A549 (cell line): Measurements from ENCODE around the gene ZCCHC24. TPM values are rescaled to one million over a fixed set of nuclear protein-coding genes. Genes with fewer than 3 reads are reported as not detected.

Experiments
- ATAC-seq, 2 experiments: fragments of 200-7000 bp in 1 of 2; fragments of >200 bp in 1 of 2; cut with Nextera tagmentation in 1 of 2; cut with Tn5 transposase in 1 of 2; 3 replicates each; pipeline versions ENCODE4 v1.8.0 to v1.9.1; 2018 to 2020; ENCODE audit warnings: mild to moderate bottlenecking in 1 of 2, moderate library complexity in 1 of 2
- CTCF ChIA-PET: fragments of 300-600 bp; sonication (Branson Sonifier 250); formaldehyde crosslinking; extraction: SDS; loops from one replicate; lab custom pipeline; 2021; ENCODE audit warnings: antibody characterized with exemption, inconsistent platforms; lab: Yijun Ruan, JAX
- POLR2A ChIA-PET: fragments of 350-600 bp; formaldehyde crosslinking; extraction: SDS; loops from one replicate; lab custom pipeline; 2021; ENCODE audit warnings: antibody characterized with exemption, inconsistent platforms; lab: Yijun Ruan, JAX
- DNase-seq, 2 experiments: peaks; one replicate each; pipeline versions ENCODE4 v3.0.0 to v3.0.0-alpha.2; 2011 to 2016; ENCODE audit warnings: low read depth in 1 of 2, low spot score in 1 of 2
- FAIRE-seq: peaks from 2 replicates; lab custom pipeline; 2011; peaks lifted over from hg19 to GRCh38; lab: Jason Lieb, UNC
- H3K27ac ChIP-seq, 2 experiments: fragments of >200 bp; sonication (Bioruptor Twin); formaldehyde crosslinking; 3 replicates each; pipeline ENCODE4 v1.5.1; 2016 to 2017
- H3K4me1 ChIP-seq: fragments of >200 bp; sonication (Bioruptor Twin); formaldehyde crosslinking; 3 replicates; pipeline ENCODE4 v1.6.1; 2016
- H3K4me2 ChIP-seq: fragments of >200 bp; sonication (Bioruptor Twin); formaldehyde crosslinking; 3 replicates; pipeline ENCODE4 v1.6.1; 2016
- H3K4me3 ChIP-seq: fragments of >200 bp; sonication (Bioruptor Twin); formaldehyde crosslinking; 3 replicates; pipeline ENCODE4 v1.5.1; 2016
- H3K9me3 ChIP-seq: fragments of >200 bp; sonication (Bioruptor Twin); formaldehyde crosslinking; 3 replicates; pipeline ENCODE4 v1.6.1; 2016
- BHLHE40 ChIP-seq: IDR thresholded peaks from 2 replicates; pipeline ENCODE4 v1.6.1; 2012; ENCODE audit warnings: low read depth, low read length, inconsistent platforms
- EHF ChIP-seq: fragments of 250-450 bp; sonication (Bioruptor Pico); IDR thresholded peaks from 2 replicates; pipeline ENCODE4 v1.5.0; 2020; ENCODE audit warnings: mild to moderate bottlenecking
- EHMT2 ChIP-seq: fragments of 200-600 bp; sonication (generic); IDR thresholded peaks from 2 replicates; pipeline ENCODE4 v1.6.1; 2016; ENCODE audit warnings: antibody characterized with exemption, low read depth, mild to moderate bottlenecking, moderate library complexity
- EP300 ChIP-seq, 2 experiments: fragments of >200 bp; sonication (Bioruptor Twin); formaldehyde crosslinking; IDR thresholded peaks; 2 replicates in 1 of 2; 3 replicates in 1 of 2; pipeline ENCODE4 v1.6.1; 2016 to 2017
- HDAC2 ChIP-seq: fragments of 200-600 bp; sonication (generic); IDR thresholded peaks from 2 replicates; pipeline ENCODE4 v1.6.1; 2016
- HOXB5 ChIP-seq: fragments of 250-450 bp; sonication (Bioruptor Pico); IDR thresholded peaks from 2 replicates; pipeline ENCODE4 v1.5.0; 2020; ENCODE audit warnings: mild to moderate bottlenecking, moderate library complexity
- JUN ChIP-seq, 2 experiments: fragments of >200 bp; sonication (Bioruptor Twin); formaldehyde crosslinking; IDR thresholded peaks; 2 replicates in 1 of 2; 3 replicates in 1 of 2; pipeline ENCODE4 v1.6.1; 2016 to 2017
- JUNB ChIP-seq: fragments of >200 bp; sonication (Bioruptor Twin); formaldehyde crosslinking; IDR thresholded peaks from 2 replicates; pipeline ENCODE4 v1.6.1; 2016
- MYC ChIP-seq: IDR thresholded peaks from 2 replicates; pipeline ENCODE4 v1.6.1; 2012; ENCODE audit warnings: mild to moderate bottlenecking, inconsistent platforms, low read length, improper control_type of control experiment, borderline replicate concordance
- NR3C1 ChIP-seq: fragments of >200 bp; sonication (Bioruptor Twin); formaldehyde crosslinking; IDR thresholded peaks from 3 replicates; pipeline ENCODE4 v1.6.1; 2017
- POLR2A ChIP-seq: IDR thresholded peaks from 2 replicates; pipeline ENCODE4 v1.6.1; 2012; ENCODE audit warnings: mild to moderate bottlenecking, low read length
- POLR2AphosphoS2 ChIP-seq: conservative IDR thresholded peaks from 2 replicates; pipeline ENCODE4 v1.6.1; 2012; ENCODE audit warnings: low read length, improper control_type of control experiment, inconsistent platforms
- RFX5 ChIP-seq: fragments of 450-650 bp; IDR thresholded peaks from 2 replicates; pipeline ENCODE4 v1.7.1; 2014; ENCODE audit warnings: antibody characterized with exemption, mild to moderate bottlenecking, moderate library complexity
- TFCP2L1 ChIP-seq: fragments of 250-450 bp; sonication (Bioruptor Pico); IDR thresholded peaks from 2 replicates; pipeline ENCODE4 v1.5.0; 2021; ENCODE audit warnings: mild to moderate bottlenecking
- TP53 ChIP-seq: fragments of 250-450 bp; sonication (Bioruptor Pico); IDR thresholded peaks from 2 replicates; pipeline ENCODE4 v1.5.0; 2021; ENCODE audit warnings: mild to moderate bottlenecking, moderate library complexity
- ZFP36 ChIP-seq: fragments of 450-650 bp; IDR thresholded peaks from 2 replicates; pipeline ENCODE4 v1.6.1; 2014; ENCODE audit warnings: borderline replicate concordance; ENCODE audit not compliant: partially characterized antibody
- ZNF302 ChIP-seq: fragments of 250-450 bp; sonication (Bioruptor Pico); IDR thresholded peaks from 2 replicates; pipeline ENCODE4 v1.9.0; 2021; ENCODE audit warnings: inconsistent platforms, mild to moderate bottlenecking, moderate library complexity
- WGBS: methylation state at CpG from one replicate; pipeline ENCODE4 v1.1.6; 2017; ENCODE audit errors: missing lambda C conversion rate; 5-methylcytosine and 5-hydroxymethylcytosine counted together
- polyA plus RNA-seq, 4 experiments: library from polyadenylated mRNA; depleted of rRNA in 3 of 4; stranded (reverse); fragments of >200 nt; fragmentation: RNase III in 1 of 4; extraction: RNeasy Plus Mini Kit Qiagen cat#74134 plus additional on column Dnase treatment in 1 of 4; gene quantifications; 2 replicates in 3 of 4; 3 replicates in 1 of 4; pipeline ENCODE4 v1.2.3, GENCODE V29; 2011 to 2017
- TF ChIP-seq, protein P1 (sequence below): fragments of >200 bp; sonication (Bioruptor Twin); formaldehyde crosslinking; IDR thresholded peaks from 3 replicates; pipeline ENCODE4 v1.5.1; 2016
- TF ChIP-seq, protein P2 (sequence below): fragments of 150-350 bp; IDR thresholded peaks from 2 replicates; pipeline ENCODE4 v1.6.1; 2014; ENCODE audit warnings: low read depth, mild to moderate bottlenecking, low read length
- TF ChIP-seq, protein P3 (sequence below): fragments of 450-650 bp; IDR thresholded peaks from 2 replicates; pipeline ENCODE4 v1.6.1; 2014; ENCODE audit warnings: antibody characterized with exemption
- TF ChIP-seq, protein P4 (sequence below): IDR thresholded peaks from 2 replicates; pipeline ENCODE4 v1.6.1; 2012; ENCODE audit warnings: low read depth, borderline replicate concordance
- TF ChIP-seq, protein P5 (sequence below): IDR thresholded peaks from 2 replicates; pipeline ENCODE4 v1.6.1; 2012
- TF ChIP-seq, protein P6 (sequence below): fragments of 250-450 bp; sonication (Bioruptor Pico); IDR thresholded peaks from 2 replicates; pipeline ENCODE4 v1.5.0; 2020; ENCODE audit warnings: low read depth, mild to moderate bottlenecking, moderate library complexity

ZCCHC24 gene
- polyA plus RNA-seq, 2 of the 4 experiments (the other 2 are of a cell fraction), result 2.4 to 4.2 TPM

DNA sequence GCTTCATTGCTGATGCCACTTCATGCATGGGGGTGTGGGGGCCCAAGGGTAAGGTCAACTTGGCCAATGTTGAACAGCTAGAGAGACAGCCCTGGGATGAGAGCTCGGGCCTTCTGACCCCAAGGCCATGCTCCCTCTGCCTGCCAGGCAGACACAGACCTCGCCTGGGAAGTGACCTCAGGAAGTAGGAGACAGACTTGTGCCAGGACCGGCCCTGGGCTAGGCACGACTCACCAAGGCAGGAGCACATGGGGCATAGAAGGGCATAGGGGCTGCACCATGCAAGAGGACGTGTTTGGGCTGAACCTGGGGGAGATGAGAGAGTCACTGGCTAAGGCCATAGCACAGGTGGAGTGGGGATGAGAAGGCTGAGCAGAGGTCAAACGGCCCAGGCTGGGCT is 27.1 kb downstream of the ZCCHC24 start (continued):
- TF ChIP-seq RFX5, result no peak
- TF ChIP-seq, protein P1, sequence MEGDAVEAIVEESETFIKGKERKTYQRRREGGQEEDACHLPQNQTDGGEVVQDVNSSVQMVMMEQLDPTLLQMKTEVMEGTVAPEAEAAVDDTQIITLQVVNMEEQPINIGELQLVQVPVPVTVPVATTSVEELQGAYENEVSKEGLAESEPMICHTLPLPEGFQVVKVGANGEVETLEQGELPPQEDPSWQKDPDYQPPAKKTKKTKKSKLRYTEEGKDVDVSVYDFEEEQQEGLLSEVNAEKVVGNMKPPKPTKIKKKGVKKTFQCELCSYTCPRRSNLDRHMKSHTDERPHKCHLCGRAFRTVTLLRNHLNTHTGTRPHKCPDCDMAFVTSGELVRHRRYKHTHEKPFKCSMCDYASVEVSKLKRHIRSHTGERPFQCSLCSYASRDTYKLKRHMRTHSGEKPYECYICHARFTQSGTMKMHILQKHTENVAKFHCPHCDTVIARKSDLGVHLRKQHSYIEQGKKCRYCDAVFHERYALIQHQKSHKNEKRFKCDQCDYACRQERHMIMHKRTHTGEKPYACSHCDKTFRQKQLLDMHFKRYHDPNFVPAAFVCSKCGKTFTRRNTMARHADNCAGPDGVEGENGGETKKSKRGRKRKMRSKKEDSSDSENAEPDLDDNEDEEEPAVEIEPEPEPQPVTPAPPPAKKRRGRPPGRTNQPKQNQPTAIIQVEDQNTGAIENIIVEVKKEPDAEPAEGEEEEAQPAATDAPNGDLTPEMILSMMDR, result no peak
- TF ChIP-seq EP300 (IDR thresholded peaks at IDR 0.05), result no peak
- no peak for TF ChIP-seq TP53 (CRISPR knock-in tag)

DNA sequence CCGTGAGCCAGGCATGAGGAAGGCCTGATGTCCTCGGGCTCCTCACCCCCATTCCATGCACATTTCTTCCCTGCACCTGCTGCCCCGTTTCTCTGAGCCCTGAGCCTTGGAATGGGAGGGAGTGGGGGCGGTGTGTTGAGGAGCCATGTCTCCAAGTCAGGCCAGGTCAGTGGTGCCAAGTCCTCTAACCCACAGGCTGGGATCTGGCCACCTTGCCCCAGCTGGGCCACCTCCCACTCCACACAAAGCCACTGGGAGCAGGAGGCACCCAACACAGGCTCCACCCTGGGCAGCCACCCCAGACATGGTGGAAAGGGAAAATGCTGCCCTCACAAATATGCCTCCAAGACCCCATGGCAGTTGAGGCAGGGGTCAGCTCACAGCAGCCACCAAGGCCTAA is 27.7 kb downstream of the ZCCHC24 start:
- Histone ChIP-seq H3K9me3 (no peaks in the 10 kb centered on the region), H3K4me1 (no peaks in the 10 kb centered on the region), H3K27ac (no peak overlapping the region), H3K4me3 (no peak overlapping the region)
- no peak for DNase-seq
- no peak for ATAC-seq
- WGBS, result 64% methylated on average over 4 of the region's 4 CpGs
- CTCF ChIA-PET, result interaction anchor here (1.6 kb wide), 1 partner anchor 16 kb away, joined by 5 read pairs; no protein-coding TSS in a partner anchor
- TF ChIP-seq EHF (CRISPR knock-in tag) (no peak), BHLHE40 (no peak), MYC (no peak), JUN (IDR thresholded peaks at IDR 0.05) (no peak), HOXB5 (CRISPR knock-in tag) (no peak), EP300 (IDR thresholded peaks at IDR 0.05) (no peak)
- TF ChIP-seq, protein P2, sequence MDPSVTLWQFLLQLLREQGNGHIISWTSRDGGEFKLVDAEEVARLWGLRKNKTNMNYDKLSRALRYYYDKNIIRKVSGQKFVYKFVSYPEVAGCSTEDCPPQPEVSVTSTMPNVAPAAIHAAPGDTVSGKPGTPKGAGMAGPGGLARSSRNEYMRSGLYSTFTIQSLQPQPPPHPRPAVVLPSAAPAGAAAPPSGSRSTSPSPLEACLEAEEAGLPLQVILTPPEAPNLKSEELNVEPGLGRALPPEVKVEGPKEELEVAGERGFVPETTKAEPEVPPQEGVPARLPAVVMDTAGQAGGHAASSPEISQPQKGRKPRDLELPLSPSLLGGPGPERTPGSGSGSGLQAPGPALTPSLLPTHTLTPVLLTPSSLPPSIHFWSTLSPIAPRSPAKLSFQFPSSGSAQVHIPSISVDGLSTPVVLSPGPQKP, result no peak
- TF ChIP-seq, protein P3, sequence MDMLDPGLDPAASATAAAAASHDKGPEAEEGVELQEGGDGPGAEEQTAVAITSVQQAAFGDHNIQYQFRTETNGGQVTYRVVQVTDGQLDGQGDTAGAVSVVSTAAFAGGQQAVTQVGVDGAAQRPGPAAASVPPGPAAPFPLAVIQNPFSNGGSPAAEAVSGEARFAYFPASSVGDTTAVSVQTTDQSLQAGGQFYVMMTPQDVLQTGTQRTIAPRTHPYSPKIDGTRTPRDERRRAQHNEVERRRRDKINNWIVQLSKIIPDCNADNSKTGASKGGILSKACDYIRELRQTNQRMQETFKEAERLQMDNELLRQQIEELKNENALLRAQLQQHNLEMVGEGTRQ, result no peak
- TF ChIP-seq, protein P4, sequence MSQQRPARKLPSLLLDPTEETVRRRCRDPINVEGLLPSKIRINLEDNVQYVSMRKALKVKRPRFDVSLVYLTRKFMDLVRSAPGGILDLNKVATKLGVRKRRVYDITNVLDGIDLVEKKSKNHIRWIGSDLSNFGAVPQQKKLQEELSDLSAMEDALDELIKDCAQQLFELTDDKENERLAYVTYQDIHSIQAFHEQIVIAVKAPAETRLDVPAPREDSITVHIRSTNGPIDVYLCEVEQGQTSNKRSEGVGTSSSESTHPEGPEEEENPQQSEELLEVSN, result no peak
- TF ChIP-seq, protein P5, sequence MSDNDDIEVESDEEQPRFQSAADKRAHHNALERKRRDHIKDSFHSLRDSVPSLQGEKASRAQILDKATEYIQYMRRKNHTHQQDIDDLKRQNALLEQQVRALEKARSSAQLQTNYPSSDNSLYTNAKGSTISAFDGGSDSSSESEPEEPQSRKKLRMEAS, result no peak
- TF ChIP-seq, all 56 proteins: peak for 0
- no peak for FAIRE-seq
- POLR2A ChIA-PET, result no interaction called here
- H3K4me2 ChIP-seq, result no peak overlapping the region

DNA sequence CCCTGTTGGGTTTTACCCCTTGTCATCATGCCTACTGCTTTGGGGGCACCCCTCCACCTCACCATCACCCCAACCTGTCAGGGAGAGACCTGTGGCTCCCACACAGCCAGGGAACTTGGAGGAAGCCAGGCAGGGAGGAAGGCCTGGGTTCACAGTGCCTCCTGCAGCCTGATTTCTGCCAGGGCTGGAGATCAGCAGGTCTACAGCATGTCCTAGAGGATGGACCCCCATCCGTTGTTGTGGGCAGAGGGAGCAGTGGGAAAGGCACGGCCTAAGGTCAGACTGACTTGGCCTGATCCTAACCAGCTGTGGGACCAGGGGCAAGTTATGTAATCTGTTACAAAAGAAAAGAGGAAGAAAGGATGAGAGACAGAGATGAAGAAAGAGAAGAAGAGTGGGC is 28.2 kb downstream of the ZCCHC24 start:
- ChIA-PET CTCF (interaction anchor here (1.1 to 1.6 kb wide), 3 partner anchors 17 to 70 kb away, joined by 5 to 6 read pairs (median 5); no protein-coding TSS in a partner anchor), POLR2A (no interaction called here)
- no peaks in the 10 kb centered on the region for H3K4me1 ChIP-seq
- no peaks in the 10 kb centered on the region for H3K9me3 ChIP-seq
- ATAC-seq, result no peak; a peak in 1 of 6 replicates
- TF ChIP-seq, protein P5, result no peak
- TF ChIP-seq NR3C1, result no peak
- TF ChIP-seq, protein P6, sequence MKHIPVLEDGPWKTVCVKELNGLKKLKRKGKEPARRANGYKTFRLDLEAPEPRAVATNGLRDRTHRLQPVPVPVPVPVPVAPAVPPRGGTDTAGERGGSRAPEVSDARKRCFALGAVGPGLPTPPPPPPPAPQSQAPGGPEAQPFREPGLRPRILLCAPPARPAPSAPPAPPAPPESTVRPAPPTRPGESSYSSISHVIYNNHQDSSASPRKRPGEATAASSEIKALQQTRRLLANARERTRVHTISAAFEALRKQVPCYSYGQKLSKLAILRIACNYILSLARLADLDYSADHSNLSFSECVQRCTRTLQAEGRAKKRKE (CRISPR knock-in tag), result no peak
- TF ChIP-seq, protein P4, result no peak
- no peak for TF ChIP-seq ZNF302 (CRISPR knock-in tag)
- no peak for TF ChIP-seq JUNB
- no peak for TF ChIP-seq HDAC2
- no peak for TF ChIP-seq MYC
- no peak for TF ChIP-seq BHLHE40
- TF ChIP-seq EHMT2, result no peak
- TF ChIP-seq ZFP36, result no peak
- no peak for TF ChIP-seq POLR2A
- TF ChIP-seq POLR2AphosphoS2, result no peak
- TF ChIP-seq TFCP2L1 (CRISPR knock-in tag), result no peak
- no peak overlapping the region for H3K4me3 ChIP-seq
- FAIRE-seq, result no peak
- no peak overlapping the region for H3K27ac ChIP-seq
- 63% methylated on average over 2 of the region's 2 CpGs for WGBS
- H3K4me2 ChIP-seq, result no peak overlapping the region
- no peak for DNase-seq
